Trophoblast cell (in vitro differentiated cells and primary cell): ENCODE results near the gene PCK2.

ENCODE experiments used
- DNase-seq, 2 donors: peaks; one replicate each; pipeline ENCODE4 v3.0.0-alpha.2; 2016
- H2AFZ ChIP-seq: 2 replicates; pipeline ENCODE4 v1.6.1; 2013; ENCODE audit warnings: low read length, moderate library complexity, mild to moderate bottlenecking; ENCODE audit not compliant: insufficient read depth, poor library complexity
- H2AK5ac ChIP-seq: 2 replicates; pipeline ENCODE4 v1.6.1; 2013; ENCODE audit warnings: mild to moderate bottlenecking, low read length
- H2BK120ac ChIP-seq: 2 replicates; pipeline ENCODE4 v1.6.1; 2013; ENCODE audit warnings: low read length, mild to moderate bottlenecking, moderate library complexity; ENCODE audit not compliant: insufficient read depth, poor library complexity
- H2BK12ac ChIP-seq: 2 replicates; pipeline ENCODE4 v1.6.1; 2013; ENCODE audit warnings: mild to moderate bottlenecking, low read length, moderate library complexity
- H2BK5ac ChIP-seq: 2 replicates; pipeline ENCODE4 v1.6.1; 2013; ENCODE audit warnings: low read length, low read depth, moderate library complexity, mild to moderate bottlenecking; ENCODE audit not compliant: poor library complexity
- H3K14ac ChIP-seq: 2 replicates; pipeline ENCODE4 v1.6.1; 2013; ENCODE audit warnings: mild to moderate bottlenecking, low read length
- H3K18ac ChIP-seq: 2 replicates; pipeline ENCODE4 v1.6.1; 2013; ENCODE audit warnings: mild to moderate bottlenecking, low read length
- H3K23ac ChIP-seq: 2 replicates; pipeline ENCODE4 v1.6.1; 2013; ENCODE audit warnings: low read length
- H3K27ac ChIP-seq: 2 replicates; pipeline ENCODE4 v1.5.1; 2013; ENCODE audit warnings: low read depth, mild to moderate bottlenecking, inconsistent platforms, low read length, moderate library complexity
- H3K27me3 ChIP-seq: 2 replicates; pipeline ENCODE4 v1.6.1; 2013; ENCODE audit warnings: inconsistent platforms, mild to moderate bottlenecking, low read length, moderate library complexity; ENCODE audit not compliant: insufficient read depth
- H3K36me3 ChIP-seq, 2 experiments: 1 replicate in 1 of 2; 2 replicates in 1 of 2; pipeline ENCODE4 v1.6.1; 2013; ENCODE audit warnings: low read length in 2 of 2, mild to moderate bottlenecking in 2 of 2, moderate library complexity in 1 of 2; ENCODE audit not compliant: insufficient read depth in 2 of 2, control insufficient read depth in 1 of 2
- H3K4ac ChIP-seq: 2 replicates; pipeline ENCODE4 v1.6.1; 2013; ENCODE audit warnings: low read depth, mild to moderate bottlenecking, low read length, moderate library complexity
- H3K4me1 ChIP-seq, 2 experiments: 1 replicate in 1 of 2; 2 replicates in 1 of 2; pipeline ENCODE4 v1.6.1; 2013; ENCODE audit warnings: low read length in 2 of 2, mild to moderate bottlenecking in 2 of 2, moderate library complexity in 1 of 2; ENCODE audit not compliant: insufficient read depth in 2 of 2, control insufficient read depth in 1 of 2
- H3K4me2 ChIP-seq: 2 replicates; pipeline ENCODE4 v1.6.1; 2013; ENCODE audit warnings: inconsistent platforms, mild to moderate bottlenecking, low read length, moderate library complexity
- H3K4me3 ChIP-seq: 2 replicates; pipeline ENCODE4 v1.5.1; 2013; ENCODE audit warnings: mild to moderate bottlenecking, low read depth, low read length, inconsistent platforms
- H3K79me1 ChIP-seq: one replicate; pipeline ENCODE4 v1.6.1; 2013; ENCODE audit warnings: low read length
- H3K79me2 ChIP-seq: 2 replicates; pipeline ENCODE4 v1.6.1; 2013; ENCODE audit warnings: low read length, mild to moderate bottlenecking; ENCODE audit not compliant: control insufficient read depth, insufficient read depth, poor library complexity
- H3K9ac ChIP-seq: 2 replicates; pipeline ENCODE4 v1.6.1; 2013; ENCODE audit warnings: mild to moderate bottlenecking, low read length
- H3K9me3 ChIP-seq: 2 replicates; pipeline ENCODE4 v1.6.1; 2013; ENCODE audit warnings: low read depth, mild to moderate bottlenecking, control low read depth, inconsistent platforms, low read length; ENCODE audit not compliant: insufficient read depth
- H4K12ac ChIP-seq: 2 replicates; pipeline ENCODE4 v1.6.1; 2013; ENCODE audit warnings: low read depth, mild to moderate bottlenecking, low read length, moderate library complexity
- H4K8ac ChIP-seq: 2 replicates; pipeline ENCODE4 v1.6.1; 2013; ENCODE audit warnings: low read depth, mild to moderate bottlenecking, low read length, moderate library complexity
- H4K91ac ChIP-seq: one replicate; pipeline ENCODE4 v1.6.1; 2013; ENCODE audit warnings: low read depth, mild to moderate bottlenecking, low read length, moderate library complexity
- WGBS: extraction: QIAGEN DNeasy Blood & Tissue Kit; methylation state at CpG from one replicate; pipeline ENCODE4 v1.1.7; 2013; ENCODE audit warnings: missing lambda C conversion rate; ENCODE audit not compliant: insufficient read length, insufficient coverage; ENCODE audit errors: extremely low coverage; 5-methylcytosine and 5-hydroxymethylcytosine counted together

PCK2 gene

GRCh38 chr14:24132976-24133375 is 38.9 kb downstream of the PCK2 start:
- H2BK120ac ChIP-seq = no peak overlapping the region
- H3K27me3 ChIP-seq = no peaks in the 10 kb centered on the region
- no peak overlapping the region for H4K91ac ChIP-seq
- no peak overlapping the region for H2BK5ac ChIP-seq
- H3K14ac ChIP-seq = no peak overlapping the region
- H3K4ac ChIP-seq = no peak overlapping the region
- H3K4me2 ChIP-seq = no peak overlapping the region
- DNase-seq = no peak
- H2AFZ ChIP-seq = no peak overlapping the region
- no peak overlapping the region for H4K12ac ChIP-seq
- no peak overlapping the region for H2BK12ac ChIP-seq
- H3K79me2 ChIP-seq = peaks cover 3% of the 10 kb centered on the region
- H3K18ac ChIP-seq = no peak overlapping the region
- peaks cover 5% of the 10 kb centered on the region for H3K79me1 ChIP-seq
- H3K23ac ChIP-seq = no peak overlapping the region
- H3K36me3 ChIP-seq = peaks cover 2 to 5% of the 10 kb centered on the region in 2 experiments
- no peak overlapping the region for H4K8ac ChIP-seq
- no CpG with 5 or more reads among the region's 2 CpGs for WGBS
- no peak overlapping the region for H3K4me3 ChIP-seq
- H3K9ac ChIP-seq = no peak overlapping the region
- no peak overlapping the region for H3K27ac ChIP-seq
- H3K4me1 ChIP-seq = peaks cover 6 to 10% of the 10 kb centered on the region in 2 experiments
- no peak overlapping the region for H2AK5ac ChIP-seq
- H3K9me3 ChIP-seq = no peaks in the 10 kb centered on the region

- no peak overlapping the region for H3K23ac ChIP-seq
- H3K27ac ChIP-seq = no peak overlapping the region
- peaks cover 9 to 10% of the 10 kb centered on the region in 2 experiments for H3K36me3 ChIP-seq
- H3K4ac ChIP-seq = no peak overlapping the region
- no peak overlapping the region for H3K9ac ChIP-seq
- no peaks in the 10 kb centered on the region for H3K9me3 ChIP-seq
- no peak overlapping the region for H3K14ac ChIP-seq
- no peak overlapping the region for H2BK5ac ChIP-seq
- no peak overlapping the region for H3K18ac ChIP-seq
- H3K4me2 ChIP-seq = no peak overlapping the region
- H3K4me3 ChIP-seq = no peak overlapping the region
- H2BK120ac ChIP-seq = no peak overlapping the region
- no peak overlapping the region for H2AFZ ChIP-seq
- H4K91ac ChIP-seq = no peak overlapping the region
- H3K27me3 ChIP-seq = no peaks in the 10 kb centered on the region
- no peak overlapping the region for H4K8ac ChIP-seq
- H4K12ac ChIP-seq = no peak overlapping the region
- peaks cover 6 to 10% of the 10 kb centered on the region in 2 experiments for H3K4me1 ChIP-seq
- no peak for DNase-seq
- H2BK12ac ChIP-seq = no peak overlapping the region
- no CpG with 5 or more reads among the region's 1 CpG for WGBS
- H3K79me2 ChIP-seq = peaks cover 3% of the 10 kb centered on the region
- H2AK5ac ChIP-seq = no peak overlapping the region
- H3K79me1 ChIP-seq = peaks cover 5% of the 10 kb centered on the region
Measured at GRCh38 chr14:24133735-24134134, 39.6 kb downstream of the PCK2 start.

- Histone ChIP-seq H3K36me3 (peaks cover 19% of the 10 kb centered on the region in 2 experiments), H4K8ac (peak overlapping the region; percentile 41), H3K14ac (no peak overlapping the region), H2BK5ac (no peak overlapping the region), H2AK5ac (no peak overlapping the region), H2BK12ac (no peak overlapping the region), H4K12ac (no peak overlapping the region), H2BK120ac (no peak overlapping the region), H3K79me1 (peaks cover 5% of the 10 kb centered on the region), H3K4me1 (peaks cover 6 to 10% of the 10 kb centered on the region in 2 experiments), H3K27me3 (no peaks in the 10 kb centered on the region), H3K9ac (no peak overlapping the region), H3K4me3 (peak overlapping the region; percentile 96), H3K4me2 (peak overlapping the region; percentile 78), H3K23ac (no peak overlapping the region), H4K91ac (no peak overlapping the region), H3K27ac (no peak overlapping the region), H3K79me2 (peaks cover 3% of the 10 kb centered on the region), H2AFZ (peak overlapping the region; percentile 48), H3K4ac (no peak overlapping the region), H3K18ac (no peak overlapping the region), H3K9me3 (peaks cover 1% of the 10 kb centered on the region)
- DNase-seq = no peak
- no CpG with 5 or more reads among the region's 9 CpGs for WGBS
Measured at GRCh38 chr14:24135584-24135833, 41.4 kb downstream of the PCK2 start.

- peak within 1 kb of the TSS; percentile 20 for H2AK5ac ChIP-seq
- peak within 1 kb of the TSS; percentile 96 for H3K4me3 ChIP-seq
- H3K79me1 ChIP-seq = peaks cover 9% of the 10 kb centered on the region
- peaks cover 19% of the 10 kb centered on the region in 2 experiments for H3K36me3 ChIP-seq
- H3K4ac ChIP-seq = no peak within 1 kb of the TSS
- no peak within 1 kb of the TSS for H2BK12ac ChIP-seq
- WGBS = no CpG with 5 or more reads among the region's 75 CpGs
- H4K91ac ChIP-seq = peak within 1 kb of the TSS; percentile 67
- peaks cover 6 to 10% of the 10 kb centered on the region in 2 experiments for H3K4me1 ChIP-seq
- peak within 1 kb of the TSS; percentile 78 for H3K4me2 ChIP-seq
- peak; percentile 82 to 88 for DNase-seq
- peak within 1 kb of the TSS; percentile 84 for H4K8ac ChIP-seq
- peak within 1 kb of the TSS; percentile 73 for H3K9ac ChIP-seq
- no peak within 1 kb of the TSS for H3K27ac ChIP-seq
- H2BK120ac ChIP-seq = peak within 1 kb of the TSS; percentile 59
- peak within 1 kb of the TSS; percentile 46 for H3K14ac ChIP-seq
- H3K9me3 ChIP-seq = peaks cover 1% of the 10 kb centered on the region
- peaks cover 6% of the 10 kb centered on the region for H3K79me2 ChIP-seq
- H3K27me3 ChIP-seq = no peaks in the 10 kb centered on the region
- H2BK5ac ChIP-seq = no peak within 1 kb of the TSS
- H2AFZ ChIP-seq = peak within 1 kb of the TSS; percentile 61
- H3K18ac ChIP-seq = peak within 1 kb of the TSS; percentile 54
- H4K12ac ChIP-seq = peak within 1 kb of the TSS; percentile 68
- H3K23ac ChIP-seq = no peak within 1 kb of the TSS
Measured at GRCh38 chr14:24135834-24136683, 41.9 kb downstream of the PCK2 start, which contains the start of gene PSME1. PSME1 (plus strand) TSS chr14:24136194; CDS start chr14:24136263, 69 bp downstream.
